AG04450 (cell line): ENCODE measurements around the gene F13A1. TPM values are rescaled to one million over a fixed set of nuclear protein-coding genes. Genes with fewer than 3 reads are reported as not detected.

Source experiments
- CTCF ChIA-PET: fragments of 300-600, 350-600 bp; formaldehyde crosslinking; extraction: SDS; loops from one replicate; lab custom pipeline; 2022; ENCODE audit warnings: antibody characterized with exemption, inconsistent platforms; lab: Charles Lee
- POLR2A ChIA-PET: fragments of 350-600 bp; formaldehyde crosslinking; extraction: SDS; loops from one replicate; lab custom pipeline; 2021; ENCODE audit warnings: antibody characterized with exemption, inconsistent platforms; lab: Yijun Ruan, JAX
- DNase-seq: peaks from one replicate; pipeline ENCODE4 v3.0.0-alpha.2; 2011; ENCODE audit warnings: low read depth, low spot score
- H3K27ac ChIP-seq: one replicate; pipeline ENCODE4 v1.5.1; 2012; ENCODE audit warnings: low read depth, low read length, control low read depth
- H3K27me3 ChIP-seq: one replicate; pipeline ENCODE4 v1.6.0; 2012; ENCODE audit warnings: low read length; ENCODE audit not compliant: control insufficient read depth, insufficient read depth
- H3K4me3 ChIP-seq: 2 replicates; pipeline ENCODE4 v1.5.1; 2011; ENCODE audit warnings: mild to moderate bottlenecking, low read depth, low read length, control low read depth
- H3K9me3 ChIP-seq: 2 replicates; pipeline ENCODE4 v1.5.1; 2012; ENCODE audit warnings: low read length; ENCODE audit not compliant: control insufficient read depth, insufficient read depth
- CTCF ChIP-seq: IDR thresholded peaks from 2 replicates; pipeline ENCODE4 v1.5.1; 2011; ENCODE audit warnings: low read depth, low read length, control low read depth, inconsistent platforms
- polyA plus RNA-seq: library from polyadenylated mRNA; depleted of rRNA; stranded (reverse); fragments of >200 nt; gene quantifications from 2 replicates; pipeline ENCODE4 v1.2.3, GENCODE V29; 2011

F13A1 gene
- polyA plus RNA-seq, 1 experiment = not detected

GRCh38 chr6:6270948-6271535 is 49.4 kb downstream of the F13A1 start:
- ChIA-PET POLR2A (no interaction called here), CTCF (no interaction called here)
- Histone ChIP-seq H3K27ac (no peak overlapping the region), H3K27me3 (no peaks in the 10 kb centered on the region), H3K9me3 (peaks cover 16% of the 10 kb centered on the region; the same call in 1 of the 2 replicates), H3K4me3 (no peak overlapping the region)
- DNase-seq = no peak
- no peak for TF ChIP-seq CTCF

- no peak for DNase-seq
- Histone ChIP-seq H3K27ac (no peak overlapping the region), H3K27me3 (no peaks in the 10 kb centered on the region), H3K9me3 (peaks cover 14% of the 10 kb centered on the region), H3K4me3 (no peak overlapping the region)
- CTCF ChIA-PET = no interaction called here
- no peak for TF ChIP-seq CTCF
- POLR2A ChIA-PET = no interaction called here
Measured at GRCh38 chr6:6260196-6260722, 60.2 kb downstream of the F13A1 start.

GRCh38 chr6:6256886-6257285 is 63.6 kb downstream of the F13A1 start:
- DNase-seq = no peak
- no peak for TF ChIP-seq CTCF
- ChIA-PET CTCF (no interaction called here), POLR2A (no interaction called here)
- Histone ChIP-seq H3K27me3 (no peaks in the 10 kb centered on the region), H3K27ac (no peak overlapping the region), H3K9me3 (peaks cover 15% of the 10 kb centered on the region), H3K4me3 (no peak overlapping the region)

- H3K9me3 ChIP-seq = peaks cover 15% of the 10 kb centered on the region
- no peak overlapping the region for H3K27ac ChIP-seq
Measured at GRCh38 chr6:6256259-6256658, 64.2 kb downstream of the F13A1 start.

More at GRCh38 chr6:6256259-6256658, 64.2 kb downstream of the F13A1 start:
- no peak for DNase-seq
- ChIA-PET POLR2A (no interaction called here), CTCF (no interaction called here)
- no peak for TF ChIP-seq CTCF
- no peak overlapping the region for H3K4me3 ChIP-seq
- no peaks in the 10 kb centered on the region for H3K27me3 ChIP-seq
